Loucy (cell line): ENCODE data around the gene GNAI3.

Source experiments
- CTCF ChIP-seq: fragments of 200-600 bp; sonication (generic); conservative IDR thresholded peaks from 2 replicates; pipeline ENCODE4 v1.5.1; 2014; ENCODE audit warnings: mild to moderate bottlenecking, antibody characterized with exemption, low read length
- EZH2phosphoT487 ChIP-seq: fragments of 200-600 bp; IDR thresholded peaks from 2 replicates; pipeline ENCODE4 v1.6.1; 2018; ENCODE audit warnings: antibody characterized with exemption, mild to moderate bottlenecking, moderate library complexity, borderline replicate concordance

GRCh38 chr1:109548321-109549267, at the start of gene GNAI3:
- TF ChIP-seq CTCF (0 out of 2 replicates have a peak, but pooled peaks have one; percentile 8), EZH2phosphoT487 (no peak)
